ENCODE data around the gene LMX1A.

The LMX1A gene

DNA sequence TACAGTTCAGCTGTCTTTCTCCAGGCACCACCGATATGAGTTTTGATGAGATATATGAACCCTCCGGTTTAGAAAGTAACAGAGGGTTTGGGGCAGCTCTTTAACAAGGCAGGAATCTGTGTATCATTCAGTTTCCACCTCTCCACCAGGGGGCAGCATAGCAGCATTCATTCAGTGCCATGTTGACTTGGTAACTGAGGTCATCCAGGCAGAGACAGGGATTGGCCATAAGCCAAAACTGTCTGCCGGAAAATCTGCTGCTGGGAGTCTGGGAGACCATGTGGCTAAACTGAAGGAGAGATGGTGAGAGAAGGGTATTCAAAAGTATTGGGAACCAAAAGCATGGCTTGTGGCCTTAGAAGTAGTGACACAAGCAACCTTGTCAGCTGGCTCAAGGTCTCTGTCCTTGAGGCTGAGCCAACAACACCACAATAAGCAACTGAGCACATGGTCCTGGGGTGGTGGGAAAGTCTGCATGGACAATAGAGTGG lies 98.5 kb downstream of the LMX1A start:
- no peak for DNase-seq

DNA sequence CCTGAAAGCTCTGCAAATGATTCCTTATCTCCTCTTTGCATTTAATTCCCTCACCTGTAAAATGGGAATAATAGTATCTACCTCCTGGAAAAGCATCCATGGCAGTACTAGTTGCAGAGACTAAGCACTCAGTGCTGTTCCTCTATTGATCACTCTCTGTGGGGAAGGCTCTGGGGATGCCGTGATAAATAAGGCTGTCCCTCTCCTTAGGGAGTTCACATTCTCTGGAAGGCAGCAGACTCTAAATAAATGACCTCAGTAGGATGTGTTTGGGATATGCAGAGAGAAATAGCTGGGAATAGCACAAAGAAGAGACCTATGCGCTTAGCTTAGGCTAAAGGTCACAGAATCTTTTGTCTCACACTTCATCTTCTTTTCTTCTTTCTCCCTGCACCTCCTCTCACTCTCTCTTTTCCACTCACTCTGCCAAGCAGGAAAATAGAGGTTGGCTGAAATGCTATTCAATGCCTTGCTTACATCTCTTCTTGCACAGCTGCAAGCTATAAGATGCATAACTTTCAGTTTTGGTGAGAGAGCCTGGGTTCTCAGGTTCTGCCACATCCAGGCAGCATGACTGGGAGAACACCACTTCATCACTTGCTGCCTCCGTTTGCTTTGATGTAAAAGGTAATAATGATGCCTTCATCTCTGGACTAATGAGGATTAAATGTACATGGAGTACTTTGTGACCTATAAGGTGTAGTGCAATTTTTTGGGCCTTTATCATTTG lies 101.5 kb downstream of the LMX1A start:
- no peak for DNase-seq

DNA sequence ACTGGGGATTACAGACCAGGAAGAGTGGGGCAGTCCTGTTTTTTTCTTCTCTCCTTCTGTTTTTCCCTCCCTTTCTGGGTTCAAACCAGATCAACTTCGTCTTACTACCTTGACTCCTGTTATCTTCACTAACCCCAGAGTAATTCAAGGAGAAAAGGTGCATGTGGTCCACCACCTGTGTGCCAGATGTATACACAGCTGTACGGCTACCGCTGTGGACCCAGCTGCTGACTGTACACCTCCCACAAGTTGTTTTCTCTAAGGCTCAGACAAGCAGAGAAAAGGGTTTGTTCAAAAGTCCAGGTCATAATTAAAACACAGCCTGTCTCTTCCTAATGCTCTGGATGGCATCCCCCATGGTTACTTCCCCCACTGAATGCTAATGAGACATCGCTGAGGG lies 102.1 kb downstream of the LMX1A start:
- DNase-seq: no peak

DNA sequence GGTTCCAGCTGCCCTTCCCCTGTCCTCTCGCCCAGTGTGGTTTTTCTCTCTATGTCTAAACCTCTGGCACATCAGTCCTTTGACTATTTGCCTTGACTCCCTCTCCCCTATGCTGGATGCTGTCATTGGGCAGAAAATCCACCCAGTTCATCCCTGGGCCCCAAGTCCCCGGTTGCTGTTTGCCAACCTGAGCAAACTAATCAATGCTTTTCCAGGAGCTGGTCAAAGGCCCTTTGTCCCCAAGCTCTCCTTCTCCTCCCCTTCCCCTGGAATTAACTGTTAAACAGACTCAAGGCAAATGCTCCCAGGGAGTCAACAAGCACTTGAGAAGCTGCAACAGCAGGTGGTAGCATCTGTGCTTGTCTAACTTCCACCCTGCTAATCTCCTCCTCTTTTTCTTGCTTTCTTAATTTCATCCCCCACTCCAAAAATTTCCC lies 102.7 kb downstream of the LMX1A start:
- no peak for DNase-seq

DNA sequence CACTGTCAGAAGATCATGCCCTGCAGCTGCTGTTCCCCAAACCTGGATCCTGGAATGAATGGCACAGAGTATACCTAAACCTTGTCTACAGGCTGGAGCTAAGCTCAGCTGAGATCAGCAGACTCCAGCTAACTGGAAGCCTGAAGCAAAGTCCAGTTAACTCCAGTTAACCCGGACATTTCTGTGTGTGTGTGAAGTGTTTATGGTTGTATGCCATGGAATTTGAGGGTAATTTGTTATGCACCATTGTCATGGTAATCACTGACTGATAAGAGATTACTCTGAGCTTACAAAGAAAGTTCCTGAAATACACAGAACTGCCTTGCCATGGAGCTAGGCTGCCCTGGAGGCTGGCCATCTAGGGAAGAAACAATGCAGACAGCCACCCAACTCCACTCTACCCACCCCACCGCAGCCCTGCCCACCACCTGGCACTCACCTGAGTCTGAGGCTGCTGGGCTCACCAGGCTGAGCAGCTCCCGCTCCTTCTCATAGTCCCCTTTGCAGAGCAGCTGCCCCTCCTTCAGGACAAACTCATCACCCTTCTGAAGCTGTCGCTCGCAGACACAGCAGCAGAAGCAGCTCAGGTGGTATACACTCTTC lies 107.4 kb downstream of the LMX1A start:
- no peak for DNase-seq

DNA sequence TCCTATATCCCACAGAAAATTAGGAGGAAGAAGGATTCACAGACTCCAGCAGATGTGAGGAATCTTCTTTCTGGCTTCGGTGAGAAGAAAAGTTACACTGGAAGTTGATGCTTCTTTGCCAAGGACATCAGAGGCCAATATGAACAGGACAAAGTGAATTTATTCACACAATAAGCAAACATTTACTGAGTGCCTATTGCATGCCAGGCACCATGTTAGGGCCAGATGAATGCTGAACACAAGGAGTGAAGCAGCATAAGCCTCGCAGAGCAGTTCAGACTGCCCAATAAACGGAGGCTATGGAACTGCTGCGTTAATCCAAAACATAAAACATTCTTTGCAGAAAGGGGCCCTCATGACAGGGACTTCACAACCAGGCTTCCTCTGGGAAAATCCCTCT lies 114.6 kb downstream of the LMX1A start:
- DNase-seq: no peak

DNA sequence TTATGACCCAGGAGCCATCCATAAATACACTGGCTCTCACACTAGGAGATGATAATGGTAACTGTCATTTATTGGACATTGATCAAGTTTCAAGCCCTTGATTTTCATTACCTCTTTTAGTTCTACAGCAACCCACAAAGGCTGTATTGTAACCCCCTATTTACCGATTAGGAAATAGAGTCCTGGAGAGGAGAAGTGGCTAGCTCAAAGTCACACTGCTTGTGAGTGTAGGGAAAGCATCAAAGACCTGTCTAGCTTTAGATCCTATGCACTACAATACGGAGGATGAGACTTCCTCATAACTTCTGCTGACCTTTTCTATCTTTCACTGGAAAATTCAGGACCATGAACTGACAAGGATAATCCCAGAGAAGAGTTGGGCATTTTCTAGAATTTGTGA lies 115.2 kb downstream of the LMX1A start:
- no peak for DNase-seq

DNA sequence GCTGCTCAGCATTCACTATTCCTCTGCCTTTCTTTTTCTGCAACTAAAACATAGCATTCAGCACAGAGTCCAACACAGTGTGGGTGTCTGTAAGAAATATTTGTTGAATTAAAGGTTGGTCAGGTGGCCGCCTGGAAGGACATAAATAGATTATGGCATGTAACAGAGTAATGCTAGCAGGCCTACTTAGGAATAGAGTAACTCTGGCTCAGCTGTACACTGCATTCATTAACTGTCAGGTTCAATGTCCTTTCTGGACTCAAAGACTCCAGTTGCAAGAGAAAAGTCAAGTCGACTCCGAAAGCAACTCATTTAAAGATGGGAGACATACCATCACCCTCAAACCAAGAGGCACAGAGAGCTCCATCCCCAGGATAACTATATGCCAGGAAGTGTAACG lies 116.0 kb downstream of the LMX1A start:
- no peak for DNase-seq

DNA sequence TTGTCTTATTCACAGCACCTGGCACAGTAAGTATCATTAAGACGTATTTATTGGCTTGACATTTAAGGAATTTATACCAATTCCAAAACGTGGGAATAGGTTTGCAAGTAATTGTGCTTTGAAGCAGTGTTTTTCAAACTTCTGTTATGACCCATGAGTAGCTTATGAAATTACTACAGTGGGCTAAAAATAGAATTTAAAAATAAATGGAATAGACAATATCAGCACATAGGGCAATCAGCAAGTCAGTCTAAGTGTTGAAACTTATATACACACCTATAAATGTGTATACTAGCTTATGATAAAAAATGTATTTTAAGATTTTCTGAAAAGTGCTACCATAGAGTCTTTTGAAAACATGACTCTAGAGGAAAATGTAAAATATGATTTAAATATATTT lies 116.6 kb downstream of the LMX1A start:
- DNase-seq: no peak

DNA sequence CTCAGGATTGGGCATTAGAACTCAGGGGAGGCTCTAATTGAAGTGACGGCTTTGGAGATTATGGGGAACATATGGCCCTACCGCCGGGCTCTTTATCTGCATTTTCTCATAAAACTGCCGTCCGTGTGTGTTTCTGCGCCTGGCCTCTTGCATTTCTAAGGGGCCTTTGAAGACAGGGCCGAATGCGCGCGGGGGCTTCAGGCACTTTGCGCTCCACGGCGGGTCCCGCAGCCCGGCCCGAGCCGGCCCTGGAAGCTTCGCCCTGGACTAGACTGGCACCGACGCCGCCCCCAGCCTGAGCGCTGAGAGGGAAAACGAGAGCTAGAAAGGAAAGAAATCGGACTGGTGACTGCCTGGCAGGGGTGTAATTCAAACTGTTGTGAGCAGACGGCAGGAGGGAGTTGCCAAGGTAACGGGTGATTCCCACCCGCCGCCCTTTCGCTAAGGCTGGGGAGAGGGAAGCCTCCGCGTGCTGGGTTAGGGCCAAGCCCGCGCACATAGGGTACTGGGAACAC lies 120.7 kb downstream of the LMX1A start:
- no peak for DNase-seq

DNA sequence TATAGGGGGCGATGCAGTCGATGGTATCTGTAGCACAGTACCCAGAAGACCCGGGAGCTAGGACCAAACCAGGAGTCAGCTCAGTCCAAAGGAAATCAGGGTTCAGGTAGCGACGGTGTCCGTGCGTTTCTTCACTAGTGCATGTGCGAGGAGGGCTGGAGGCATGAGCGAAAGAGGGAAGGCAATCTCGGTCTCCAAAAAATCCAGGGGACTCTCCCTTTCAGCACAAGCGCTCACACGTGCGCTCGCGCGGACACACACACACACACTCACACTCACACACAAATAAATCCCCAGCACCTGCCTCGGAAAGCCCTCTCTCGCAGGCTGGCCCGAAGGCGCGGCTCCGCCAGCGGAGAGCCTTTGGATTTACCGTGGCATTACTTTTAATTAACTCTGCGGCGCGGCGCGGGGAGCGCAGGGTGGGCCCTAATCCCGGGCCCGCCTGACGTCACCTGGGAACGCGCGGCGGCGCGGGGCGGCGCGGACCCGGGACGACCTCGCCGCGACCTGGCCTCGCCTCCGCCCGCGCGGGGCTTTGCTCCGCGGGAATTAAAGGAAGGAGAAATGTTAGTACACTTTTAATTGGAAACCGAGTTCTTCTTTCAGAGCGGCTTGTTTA lies 121.2 kb downstream of the LMX1A start:
- DNase-seq: no peak

DNA sequence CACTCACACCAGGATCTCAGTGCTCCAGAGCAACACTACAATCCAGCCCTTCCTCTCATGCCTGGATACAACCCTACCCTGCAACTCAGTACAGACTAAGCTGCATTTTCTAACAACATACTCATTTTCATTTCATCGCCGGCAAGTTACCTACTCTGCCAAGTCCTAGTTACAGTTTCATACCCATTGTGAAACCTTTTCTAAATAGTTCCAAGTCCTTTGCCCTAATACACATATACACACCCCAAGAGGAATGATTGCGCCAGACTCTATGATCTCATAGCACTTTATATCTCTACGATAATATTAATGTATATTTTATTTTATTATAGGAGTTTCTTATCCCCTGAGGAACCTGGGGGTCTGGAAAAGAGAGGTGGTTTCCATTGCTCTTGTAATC lies 122.4 kb downstream of the LMX1A start:
- DNase-seq: no peak

DNA sequence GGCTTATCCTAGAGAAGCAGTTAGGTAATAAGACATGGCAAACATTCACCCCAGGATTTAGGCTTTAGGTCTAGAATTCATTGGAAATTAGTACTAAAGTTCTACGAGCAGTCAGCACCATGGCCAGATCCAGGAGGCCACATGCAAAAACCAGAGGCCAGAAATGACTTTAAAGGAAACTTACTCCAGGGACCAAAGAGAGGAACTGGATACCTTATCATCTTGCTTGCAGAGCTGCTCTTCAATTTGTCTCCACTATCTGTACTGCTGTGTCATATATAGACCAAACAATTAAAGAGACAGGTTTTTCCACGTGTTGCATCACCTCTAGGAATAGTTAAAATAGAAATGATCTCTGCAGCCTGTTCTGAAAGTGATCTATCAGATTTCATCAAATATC lies 127.8 kb downstream of the LMX1A start:
- no peak for DNase-seq

DNA sequence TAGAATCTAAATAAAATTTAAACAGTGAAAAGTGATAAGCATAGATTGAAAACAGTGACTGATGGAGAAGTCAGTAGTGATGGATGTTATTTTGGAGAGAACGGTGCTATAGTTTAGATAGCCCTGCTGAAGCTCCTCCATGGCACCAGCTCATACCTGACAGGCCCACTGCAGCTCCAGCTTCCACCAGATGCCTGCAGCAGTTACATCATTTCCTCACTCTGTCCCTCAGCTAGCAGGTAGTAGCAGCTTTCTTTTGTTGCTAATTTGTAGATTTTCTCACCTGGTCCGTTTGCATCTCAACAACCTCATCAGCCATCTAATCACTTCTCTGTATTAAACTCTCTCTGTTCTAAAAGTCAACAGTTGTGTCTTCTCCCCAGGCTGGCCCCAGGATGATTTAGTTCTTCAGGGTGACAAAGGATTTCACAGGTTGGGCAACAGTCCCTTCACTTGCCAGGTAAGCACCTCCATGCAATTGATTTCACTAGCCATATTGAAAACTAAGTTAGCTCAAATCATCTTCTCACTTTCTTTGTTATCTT lies 128.3 kb downstream of the LMX1A start:
- no peak for DNase-seq

DNA sequence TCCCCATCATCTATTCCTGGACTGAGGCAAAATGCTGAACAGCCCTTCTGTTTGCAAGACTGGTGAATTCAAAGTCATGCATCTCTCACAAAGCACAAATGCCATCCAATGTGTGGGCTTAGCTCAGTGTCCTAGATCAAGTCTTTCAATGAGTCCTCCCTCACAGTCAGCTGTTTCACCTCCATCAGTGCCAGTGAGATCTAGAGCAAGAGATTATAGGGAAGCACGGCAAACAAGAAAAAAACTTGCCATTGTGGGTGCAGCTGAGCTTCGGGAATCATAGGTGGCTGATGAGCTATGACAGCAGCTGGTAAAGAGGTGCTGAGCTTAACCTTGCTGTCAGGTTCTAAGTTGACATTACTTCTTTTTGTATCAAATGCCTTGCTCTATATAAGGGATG lies 130.2 kb downstream of the LMX1A start:
- no peak for DNase-seq

DNA sequence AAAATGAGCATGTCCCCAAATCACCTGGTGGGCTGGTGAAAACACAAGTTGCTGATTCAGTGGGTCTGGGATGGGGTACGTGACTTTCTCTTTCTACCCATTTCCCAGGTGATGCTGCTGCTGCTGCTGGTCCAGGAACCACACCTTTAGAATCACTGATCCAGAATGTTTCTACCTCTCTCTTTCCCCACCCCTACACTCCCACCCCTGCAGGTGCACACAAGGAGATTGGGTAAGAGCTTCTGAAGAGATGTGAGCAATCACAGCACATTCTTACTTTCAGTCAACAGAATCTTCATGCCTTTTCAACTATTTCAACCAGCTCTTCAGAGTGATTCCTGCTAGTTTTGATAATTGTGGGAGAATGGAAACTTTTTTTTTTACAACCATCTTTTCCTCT lies 130.9 kb downstream of the LMX1A start:
- no peak for DNase-seq

DNA sequence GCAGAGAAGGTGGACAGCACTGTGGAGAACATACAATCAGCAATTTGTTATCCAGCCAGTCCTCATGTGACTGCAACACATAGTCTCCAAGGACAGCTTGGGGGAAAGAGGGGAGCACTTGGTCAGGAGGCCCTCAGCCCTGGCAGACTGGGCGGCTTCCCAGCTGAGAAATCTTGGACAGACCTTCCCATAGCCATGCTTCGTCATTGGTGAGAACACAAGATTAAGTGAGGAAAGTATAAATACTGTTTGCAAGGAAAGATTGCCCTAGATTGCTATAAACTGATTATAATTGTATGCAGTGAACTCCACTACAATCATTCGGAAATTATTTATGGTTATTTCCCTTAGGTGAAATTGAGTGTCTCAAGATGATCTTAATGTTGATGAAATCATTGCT lies 131.5 kb downstream of the LMX1A start:
- DNase-seq: no peak

DNA sequence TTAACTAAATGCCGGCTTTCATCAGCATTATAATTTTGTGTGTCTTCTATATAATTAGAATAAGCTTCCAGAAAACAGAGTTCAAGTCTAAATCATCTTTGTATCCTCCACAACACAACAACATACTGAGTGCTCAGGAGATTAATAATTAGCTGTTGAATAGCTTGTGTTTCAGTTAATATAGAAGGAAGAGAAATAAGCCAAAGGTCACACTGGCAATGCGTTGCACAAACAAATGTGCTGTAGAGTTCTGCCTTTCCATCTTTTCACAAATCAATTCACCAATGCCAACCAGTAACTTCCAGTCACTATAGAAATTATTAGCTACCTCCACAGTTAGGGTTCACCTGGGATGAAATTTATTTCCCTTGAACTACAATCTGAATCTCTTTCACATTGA lies 132.0 kb downstream of the LMX1A start:
- no peak for DNase-seq

DNA sequence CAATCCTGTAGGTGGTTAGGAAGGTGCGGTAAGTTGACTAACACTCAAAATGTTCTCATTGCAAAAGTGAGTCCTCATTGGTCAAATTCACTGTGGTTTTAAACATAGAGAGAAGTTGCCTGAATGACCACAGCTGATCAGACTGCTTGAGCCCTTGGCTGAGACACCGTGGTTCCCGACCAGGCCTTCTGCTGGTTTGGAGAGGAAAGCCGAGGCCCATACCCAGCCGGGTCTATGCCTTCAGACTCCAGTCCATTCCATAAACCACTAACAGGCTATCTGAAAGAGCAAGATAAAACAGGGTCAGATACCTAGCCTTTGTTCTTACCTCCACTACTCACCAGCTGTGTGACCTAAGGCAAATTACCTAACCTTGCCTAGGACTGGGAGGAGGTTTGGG lies 133.9 kb downstream of the LMX1A start:
- DNase-seq: no peak

DNA sequence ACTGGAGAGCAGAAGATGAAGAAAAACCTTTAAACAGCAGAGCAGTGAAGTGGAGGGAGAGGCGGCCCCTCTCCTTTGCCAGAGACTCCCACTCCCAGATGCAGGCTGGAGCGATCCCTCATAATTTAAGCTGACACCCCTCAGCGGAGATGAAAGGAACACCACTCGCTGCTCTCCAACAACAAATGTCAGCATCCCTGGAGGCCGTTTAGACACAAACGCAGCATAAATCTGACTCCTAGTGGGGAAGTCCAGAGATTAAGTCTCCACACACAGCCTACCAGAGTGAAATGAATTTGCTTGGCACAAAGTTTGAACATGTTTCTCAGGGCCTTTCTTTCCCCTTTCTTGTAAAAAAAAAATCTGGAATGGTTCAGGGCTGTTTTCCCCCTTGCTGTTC lies 137.8 kb downstream of the LMX1A start:
- no peak for DNase-seq

DNA sequence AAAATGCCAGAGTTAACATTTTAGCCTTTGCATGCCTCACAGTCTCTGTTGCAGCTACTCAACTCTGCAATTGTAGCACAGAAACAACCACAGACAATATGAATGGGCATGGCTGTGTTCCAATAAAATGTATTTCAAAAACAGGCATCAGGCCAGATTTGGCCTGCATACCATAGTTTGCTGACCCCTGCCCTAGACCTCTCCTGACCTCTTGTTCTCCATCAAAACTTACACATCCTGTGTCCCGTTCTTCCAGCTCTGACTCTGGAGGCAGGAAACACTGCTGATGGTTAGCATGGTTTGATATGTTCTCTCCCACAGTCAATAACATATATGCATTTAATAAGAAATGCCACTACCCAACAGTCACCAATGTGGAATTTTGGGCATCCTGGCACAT lies 138.6 kb downstream of the LMX1A start:
- DNase-seq: no peak

DNA sequence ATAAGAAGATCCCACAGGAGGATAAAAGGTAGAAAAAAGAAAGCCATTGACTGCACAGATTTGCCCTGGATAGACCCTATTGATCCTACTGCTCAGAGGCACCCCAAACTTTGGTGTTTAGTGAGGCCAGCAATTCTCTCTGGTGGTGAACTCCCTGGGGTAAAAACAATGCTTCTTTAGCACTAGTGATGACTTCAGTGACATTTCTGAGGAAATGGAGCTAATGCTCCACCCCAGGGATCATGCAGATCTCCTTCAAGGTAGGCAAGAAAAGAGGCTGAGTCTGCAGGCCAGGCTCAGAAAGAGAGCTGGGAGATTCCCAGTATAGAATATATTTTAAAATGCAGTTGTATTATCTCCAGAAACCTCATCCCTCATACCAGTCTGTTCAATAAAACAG lies 140.3 kb downstream of the LMX1A start:
- no peak for DNase-seq

DNA sequence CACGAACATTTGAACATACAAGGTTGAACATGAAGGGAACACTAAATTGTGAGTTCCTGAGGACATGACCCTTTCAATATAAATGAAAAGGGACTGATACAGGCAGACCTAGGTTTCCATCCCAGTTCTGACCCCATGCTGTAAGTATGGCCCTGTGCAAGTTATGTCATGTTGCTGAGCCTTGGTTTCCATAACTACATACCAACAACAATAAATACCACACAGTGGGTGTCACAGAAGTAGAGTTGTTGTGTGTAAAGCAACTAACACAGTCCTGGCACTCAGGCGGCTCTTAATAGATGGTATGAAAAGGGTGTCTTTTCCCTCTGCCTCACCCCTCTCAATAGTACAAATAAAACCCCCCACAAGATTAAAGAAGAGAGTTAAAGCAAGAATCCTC lies 140.8 kb downstream of the LMX1A start:
- no peak for DNase-seq

DNA sequence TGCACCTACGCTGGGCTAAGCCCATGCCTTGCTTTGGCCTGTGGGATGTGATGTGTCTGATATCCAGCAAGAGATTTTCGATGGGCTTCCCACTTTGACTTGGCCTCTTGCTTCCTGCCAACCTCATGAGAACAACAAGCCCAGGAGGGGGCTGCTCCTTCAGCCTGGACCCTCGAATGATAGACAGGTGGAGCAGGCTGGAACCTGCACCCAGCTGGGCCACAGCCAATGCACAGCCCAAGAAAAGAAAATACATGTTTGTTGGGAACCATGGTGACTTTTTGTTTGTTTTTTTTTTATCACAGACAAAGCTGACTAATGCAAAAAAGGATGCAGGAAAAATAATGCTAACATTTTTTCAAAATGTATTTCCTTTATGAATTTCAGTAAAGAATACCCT lies 144.3 kb downstream of the LMX1A start:
- no peak for DNase-seq
